Measurements from ENCODE around the gene ACP1. TPM values are rescaled to one million over a fixed set of nuclear protein-coding genes. Genes with fewer than 3 reads are reported as not detected.

ACP1 gene
- 86.8 and 96.4 TPM in 2 replicates for total RNA-seq

GRCh38 chr2:264493-265468 is at the start of gene ACP1:
Gene ACP1, plus strand, starts transcription at chr2:264947. Its CDS starts 18 bp downstream, at chr2:264965.

GRCh38 chr2:263774-264492 is 814 bp upstream of the ACP1 start, which contains the start of gene SH3YL1:
Gene SH3YL1, minus strand, starts transcription at chr2:264032. Its CDS starts 48 bp downstream, at chr2:263984.

GRCh38 chr2:287911-288757 is 23.4 kb downstream of the ACP1 start, which contains the start of gene ALKAL2:
Gene ALKAL2, minus strand, starts transcription at chr2:288091. Its CDS starts 256 bp downstream, at chr2:287835.

Other genes with a start within 250 kb of the ACP1 start
- gene FAM110C, start 218.4 kb upstream of the ACP1 start, total RNA-seq, result under 0.01 TPM in 1 of 2 replicates, not detected in the other
- 49.3 and 76.7 TPM in 2 replicates for gene SH3YL1, start 915 bp upstream of the ACP1 start, total RNA-seq
- gene ALKAL2, start 23.1 kb downstream of the ACP1 start, total RNA-seq, result not detected in 2 replicates